SKM-1 (cell line): ENCODE data around the gene PPP1R27.
"Not testable (repeated sequence)": the region's sequence is repeated elsewhere in the genome, so short reads cannot be mapped to it uniquely, and the experiment has no call there.

Experiments
- DNase-seq: peaks from one replicate; lab custom pipeline; 2025; ENCODE audit not compliant: unreplicated experiment; lab: John Stamatoyannopoulos, UW

Gene PPP1R27

DNA sequence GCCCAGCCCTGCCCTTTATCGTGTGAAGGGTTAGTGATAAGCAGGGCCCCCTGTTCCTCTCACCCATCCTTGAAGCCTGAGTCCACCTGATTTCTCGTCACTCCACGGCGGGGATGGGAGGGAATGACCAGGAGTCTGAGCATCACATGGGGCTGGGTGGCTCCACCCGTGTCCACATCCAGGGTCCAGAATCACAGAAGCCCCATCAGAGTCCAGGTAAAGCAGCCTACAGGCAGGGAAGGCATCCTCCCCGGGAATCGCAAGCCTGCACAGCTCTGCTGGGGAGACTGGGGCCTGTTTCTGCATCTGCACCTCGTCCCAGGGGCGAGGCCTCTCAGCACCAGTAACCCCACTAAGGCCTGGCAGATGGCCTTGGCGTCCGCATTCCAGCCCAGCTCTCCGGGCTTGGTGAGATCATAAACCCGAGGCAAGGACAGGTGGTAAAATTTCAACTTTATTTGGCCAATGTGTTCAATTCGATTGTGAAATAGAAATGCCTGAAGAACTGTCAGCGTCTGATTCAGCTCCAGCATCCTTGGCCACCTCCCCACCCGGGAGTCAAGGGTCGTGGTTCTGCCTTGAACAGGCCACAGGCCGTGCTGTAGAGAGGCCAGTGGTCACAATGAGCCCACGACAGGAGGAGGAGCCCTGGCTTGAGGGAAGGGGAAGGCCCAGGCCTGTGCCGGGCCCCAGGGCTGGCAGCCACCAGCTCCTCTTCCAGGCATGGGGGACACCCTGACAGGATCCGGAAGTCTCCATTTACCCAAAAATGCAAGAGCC lies 8.1 kb upstream of the PPP1R27 start:
- DNase-seq: no peak

DNA sequence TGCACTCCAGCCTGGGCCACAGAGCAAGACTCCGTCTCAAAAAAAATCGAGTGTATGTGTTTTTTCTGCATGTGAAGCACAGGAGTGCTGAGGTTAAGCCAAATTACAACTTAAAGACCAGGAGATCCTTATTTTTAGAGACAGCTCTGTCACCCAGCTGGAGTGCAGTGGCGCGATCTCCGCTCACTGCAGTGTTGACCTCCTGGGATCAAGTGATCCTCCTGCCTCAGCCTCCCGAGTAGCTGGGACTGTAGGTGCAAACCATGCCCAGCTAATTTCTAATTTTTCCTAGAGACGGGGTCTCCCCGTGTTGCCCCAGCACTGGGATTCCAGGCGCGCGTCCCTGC lies 7.5 kb upstream of the PPP1R27 start:
- no peak for DNase-seq

DNA sequence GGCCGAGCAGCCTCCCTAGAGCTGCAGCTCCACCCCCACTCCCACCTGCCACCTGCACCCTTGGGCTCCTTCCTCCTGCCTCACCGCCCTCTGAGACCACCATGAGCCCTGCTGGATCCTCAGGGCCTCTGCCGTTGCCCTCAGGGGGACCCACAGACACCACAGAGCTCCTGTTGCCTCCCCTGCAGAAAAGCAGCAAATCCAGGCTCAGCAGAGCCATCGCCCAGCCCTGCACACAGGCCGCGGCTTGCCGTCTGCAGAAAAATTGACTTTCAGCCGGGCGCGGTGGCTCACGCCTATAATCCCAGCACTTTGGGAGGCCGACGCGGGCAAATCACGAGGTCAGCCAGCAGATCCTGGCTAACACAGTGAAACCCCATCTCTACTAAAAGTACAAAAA lies 7.0 kb upstream of the PPP1R27 start:
- no peak for DNase-seq

DNA sequence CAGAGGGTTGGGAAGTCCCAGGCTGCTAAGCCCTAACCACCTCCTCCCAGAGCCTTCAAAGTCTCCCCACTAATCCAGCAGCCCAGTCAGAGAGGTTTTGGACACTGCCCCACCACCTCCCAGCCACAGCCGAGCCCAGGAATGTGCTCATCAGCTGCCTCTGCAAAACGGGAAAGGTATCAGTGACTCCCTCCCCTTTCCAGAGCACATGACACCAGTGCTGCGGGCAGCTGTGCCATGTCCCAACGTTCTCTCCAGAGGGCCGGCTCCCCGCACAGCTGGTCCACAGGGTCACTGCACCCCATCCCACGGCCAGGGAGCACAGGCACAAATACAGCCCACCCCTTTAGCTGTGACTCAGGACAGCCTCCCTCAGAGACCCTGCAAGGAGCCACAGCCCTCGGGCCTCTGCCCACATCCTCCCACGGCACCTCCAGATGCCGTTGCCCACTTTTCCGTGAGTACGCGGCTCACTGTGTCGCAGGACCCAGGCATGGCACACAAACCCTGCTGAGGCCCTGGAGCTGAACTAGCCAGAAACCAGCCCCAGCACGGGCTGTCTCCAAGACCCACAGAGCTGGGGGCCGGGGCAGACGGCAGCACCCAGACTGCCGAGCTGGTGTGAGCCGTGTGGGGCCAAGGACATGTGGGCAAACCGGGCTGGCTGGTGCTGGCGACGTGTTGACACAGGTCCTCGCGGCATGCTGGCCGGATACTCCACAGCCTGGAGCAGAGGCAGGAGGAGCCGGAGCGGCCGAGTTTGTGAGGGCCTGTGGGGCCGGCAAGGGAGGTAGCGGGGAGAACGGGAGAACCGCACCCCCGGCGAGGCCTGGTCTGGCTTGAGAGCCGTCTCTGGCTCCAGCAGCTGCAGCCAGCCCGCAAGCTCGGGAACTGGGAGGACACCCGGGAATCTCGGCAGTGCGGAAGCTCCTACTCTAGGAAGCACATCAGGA lies 6.3 kb upstream of the PPP1R27 start:
- no peak for DNase-seq

DNA sequence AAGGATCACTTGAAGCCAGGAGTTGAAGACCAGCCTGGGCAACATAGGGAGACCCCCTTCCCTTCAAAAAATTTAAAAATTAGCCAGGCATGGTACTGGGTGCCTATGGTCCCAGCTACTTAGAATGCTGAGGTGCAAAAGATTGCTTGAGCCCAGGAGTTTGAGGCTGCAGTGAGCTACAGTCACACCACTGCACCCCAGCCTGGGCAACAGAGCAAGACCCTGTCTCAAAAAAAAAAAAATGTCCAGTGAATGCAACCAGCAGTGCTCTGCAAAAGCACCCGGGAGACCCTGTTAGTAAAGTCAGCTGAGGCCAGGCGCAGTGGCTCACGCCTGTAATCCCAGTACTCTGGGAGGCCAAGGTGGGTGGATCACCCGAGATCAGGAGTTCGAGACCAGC lies 5.2 kb upstream of the PPP1R27 start:
- DNase-seq: not testable (repeated sequence)

DNA sequence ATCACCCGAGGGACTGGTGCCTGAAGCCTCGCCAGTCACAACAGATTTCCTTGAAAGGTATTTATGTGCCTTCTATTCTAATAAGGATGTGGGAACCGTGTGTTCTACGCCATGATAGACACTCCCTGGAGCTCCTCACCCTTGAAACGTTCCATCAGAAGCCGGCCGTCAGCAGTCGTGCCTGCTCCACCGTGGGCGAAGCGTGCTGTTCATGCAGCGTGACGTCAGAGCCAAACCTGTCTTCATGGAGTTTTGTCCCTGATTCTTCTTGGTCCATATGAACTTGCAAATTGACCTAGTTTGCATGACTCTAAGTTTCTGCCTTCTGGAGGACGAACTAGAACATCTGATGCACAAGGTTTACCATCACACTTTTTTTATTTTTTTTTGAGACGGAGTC lies 4.5 kb upstream of the PPP1R27 start:
- no peak for DNase-seq

DNA sequence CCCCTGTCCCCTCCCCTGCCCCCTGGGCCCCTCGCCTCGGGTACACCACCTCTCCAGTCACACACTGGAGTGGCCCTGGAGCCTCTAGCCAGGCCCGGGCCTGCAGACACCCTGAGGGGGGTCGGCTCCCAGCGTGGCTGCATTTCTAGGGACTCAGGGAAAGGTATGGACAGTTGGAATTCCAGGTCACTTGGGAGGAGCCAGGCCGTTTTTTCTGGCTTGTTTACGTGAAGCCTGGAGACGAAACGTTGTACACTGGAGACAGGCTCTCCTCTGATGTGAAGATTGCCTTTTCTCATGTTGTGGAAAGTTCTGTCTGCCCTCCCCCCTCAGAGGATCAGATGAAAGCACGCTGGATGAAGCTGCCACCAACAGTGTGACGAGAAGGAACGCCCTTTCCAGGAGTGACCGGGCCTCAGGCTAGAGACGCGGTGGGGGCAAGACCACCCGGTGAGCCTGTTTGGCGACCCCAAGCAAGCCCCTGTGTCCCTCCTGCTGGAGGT lies 4.0 kb upstream of the PPP1R27 start:
- DNase-seq: no peak

DNA sequence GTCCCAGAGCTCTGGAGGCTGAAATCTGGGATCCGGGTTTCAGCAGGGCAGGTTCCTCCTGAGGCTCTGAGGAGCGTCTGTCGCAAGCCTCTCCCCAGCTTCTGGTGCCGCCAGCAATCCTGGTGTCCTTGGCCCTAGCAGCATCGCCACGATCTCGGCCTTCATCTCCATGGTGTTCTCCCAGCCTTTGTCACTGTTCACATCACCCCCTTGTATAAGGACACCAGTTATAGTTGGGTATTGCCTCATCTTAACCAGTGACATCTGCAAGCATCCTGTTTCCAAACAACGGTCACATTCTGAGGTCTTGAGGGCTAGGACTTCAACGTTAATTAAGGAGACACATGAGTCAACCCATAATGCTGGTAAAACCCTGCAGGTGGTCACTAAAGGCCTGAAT lies 2.8 kb upstream of the PPP1R27 start:
- DNase-seq: peak; percentile 98

DNA sequence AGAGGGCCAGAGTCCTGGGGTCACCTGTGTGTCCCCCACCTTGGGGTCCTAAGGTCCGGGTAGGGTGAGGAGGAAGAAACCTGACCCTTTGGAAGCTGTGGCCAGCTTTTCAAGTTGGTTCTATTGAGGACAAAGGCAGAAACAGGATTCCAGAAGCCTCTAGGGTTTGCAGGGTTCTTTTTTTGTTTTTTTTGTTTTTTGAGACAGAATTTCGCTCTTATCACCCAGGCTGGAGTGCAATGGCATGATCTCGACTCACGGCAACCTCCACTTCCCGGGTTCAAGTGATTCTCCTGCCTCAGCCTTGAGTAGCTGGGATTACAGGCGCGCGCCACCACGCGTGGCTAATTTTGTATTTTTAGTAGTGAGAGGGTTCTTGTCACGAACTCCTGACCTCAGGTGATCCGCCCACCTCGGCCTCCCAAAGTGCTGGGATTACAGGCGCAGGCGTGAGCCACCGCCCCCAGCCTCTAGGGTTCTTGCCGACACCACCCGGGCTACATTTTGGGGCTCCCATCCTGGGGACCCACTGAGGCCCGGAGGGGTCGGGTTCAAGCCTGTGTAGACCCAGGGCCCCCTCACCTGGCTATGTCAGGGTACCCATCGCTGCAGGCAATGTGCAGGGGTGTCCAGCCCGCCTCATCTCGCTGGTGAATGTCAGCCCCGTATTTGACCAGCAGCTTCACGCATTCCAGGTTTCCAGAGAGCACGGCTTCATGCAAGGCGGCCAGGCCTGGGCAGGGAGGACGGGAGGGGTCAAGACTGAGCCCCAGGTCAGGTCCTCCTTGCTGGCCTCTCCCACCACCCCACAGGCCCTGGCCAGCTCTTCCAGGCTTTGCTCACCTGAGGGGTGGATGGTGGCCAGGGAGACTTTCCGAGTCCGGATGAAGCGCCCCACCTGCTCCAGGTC lies 674 bp downstream of the PPP1R27 start:
- DNase-seq: no peak

DNA sequence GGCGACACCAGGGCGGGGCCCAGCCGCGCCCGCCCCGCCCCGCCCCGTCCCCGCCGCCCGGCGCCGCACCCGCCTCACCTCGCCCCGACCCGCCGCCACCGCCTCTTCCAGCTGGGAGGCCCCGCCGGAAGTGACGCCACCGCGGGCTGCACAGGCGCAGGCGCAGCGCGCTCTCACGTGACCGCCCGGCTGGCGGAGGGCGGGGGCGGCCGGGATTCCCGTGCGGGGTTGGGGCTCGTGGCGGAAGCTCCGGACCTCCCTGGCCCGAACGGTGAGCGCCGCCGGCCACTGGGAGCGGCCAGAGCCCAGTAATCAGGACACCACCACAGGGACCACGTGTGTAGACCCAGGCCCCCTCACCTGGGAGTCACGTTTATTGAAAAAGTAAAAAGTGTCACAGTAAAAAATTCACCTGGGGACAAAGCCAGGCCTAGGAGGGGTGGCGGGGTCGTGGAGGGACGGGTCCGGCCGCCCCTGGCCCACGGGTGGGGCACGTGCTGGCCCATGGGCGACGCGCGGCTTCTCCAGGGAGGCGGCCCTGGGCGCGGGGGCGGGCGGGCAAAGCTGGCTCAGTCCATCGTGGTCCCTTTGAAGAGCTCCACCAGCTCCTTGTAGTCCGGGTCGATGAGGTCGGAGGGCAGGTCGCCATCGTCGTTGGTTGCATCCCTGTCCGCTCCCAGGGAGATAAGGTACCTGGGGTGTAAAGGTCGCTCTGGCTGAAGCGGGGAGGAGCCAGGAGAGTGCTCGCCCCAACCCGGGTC lies 1.5 kb downstream of the PPP1R27 start, which contains the start of gene MCRIP1:
Gene MCRIP1, minus strand, starts transcription at position 132 of the 761 bp plus-strand sequence. CDS start 8,785 bp downstream, outside the sequence.
- peak; percentile 81 for DNase-seq

DNA sequence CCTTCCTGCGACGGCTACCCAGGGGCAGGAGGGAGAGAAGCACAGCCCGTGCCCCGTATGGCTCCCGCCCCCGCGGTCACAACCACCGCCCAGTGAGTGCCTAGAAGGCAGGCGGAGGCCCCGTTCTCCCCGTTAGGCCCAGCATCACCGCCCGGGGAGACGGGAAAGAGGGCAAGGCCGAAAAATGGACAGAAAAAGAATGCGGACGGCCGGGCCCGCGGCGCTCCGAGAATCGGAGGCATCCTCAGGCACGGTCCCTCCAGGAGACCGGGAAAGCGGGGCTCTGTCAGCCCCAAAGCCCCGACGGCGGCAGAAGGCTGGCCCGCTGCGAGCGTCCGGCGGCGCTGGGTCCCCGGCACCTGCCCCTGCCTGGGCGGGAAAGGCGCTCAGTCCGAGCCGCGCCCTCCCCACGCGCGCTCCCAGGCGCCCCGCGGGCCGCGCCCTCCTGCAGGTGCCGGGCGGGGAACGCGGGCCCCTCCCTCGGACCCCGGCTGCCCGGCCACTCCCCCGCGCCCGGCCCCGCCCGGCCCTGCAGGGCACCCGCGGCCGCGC lies 2.2 kb downstream of the PPP1R27 start:
- no peak for DNase-seq

DNA sequence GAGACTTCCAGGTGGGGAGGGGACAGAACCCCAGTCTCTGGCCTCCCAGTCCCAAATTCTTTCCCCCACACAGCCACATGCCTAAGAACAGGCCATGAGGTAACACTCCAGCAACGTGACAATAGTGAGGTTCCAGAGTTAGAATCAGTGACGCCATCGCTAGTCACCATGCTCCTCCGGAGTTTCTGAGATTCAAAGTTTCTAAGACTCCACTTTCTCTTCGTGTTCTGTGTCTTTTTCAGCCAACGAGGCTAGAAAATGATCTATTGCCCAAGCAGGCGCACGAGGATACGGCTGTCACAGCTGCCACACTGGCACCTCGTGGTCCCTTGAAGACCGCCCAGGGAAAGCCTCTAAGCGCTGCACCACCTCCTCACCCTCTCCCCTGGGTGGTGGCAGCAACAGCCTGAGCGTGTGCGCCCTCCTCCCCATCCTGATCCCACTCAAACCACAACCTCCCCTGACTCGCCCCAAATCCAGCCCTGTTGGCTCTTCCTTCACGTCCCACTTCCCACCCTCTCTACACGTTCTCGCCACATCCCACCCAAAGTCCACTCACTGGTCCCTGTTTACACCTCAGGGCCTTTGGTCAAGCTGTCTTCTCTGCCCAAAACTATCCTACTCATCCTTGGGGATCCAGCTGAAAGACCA lies 2.8 kb downstream of the PPP1R27 start:
- peak; percentile 43 for DNase-seq

DNA sequence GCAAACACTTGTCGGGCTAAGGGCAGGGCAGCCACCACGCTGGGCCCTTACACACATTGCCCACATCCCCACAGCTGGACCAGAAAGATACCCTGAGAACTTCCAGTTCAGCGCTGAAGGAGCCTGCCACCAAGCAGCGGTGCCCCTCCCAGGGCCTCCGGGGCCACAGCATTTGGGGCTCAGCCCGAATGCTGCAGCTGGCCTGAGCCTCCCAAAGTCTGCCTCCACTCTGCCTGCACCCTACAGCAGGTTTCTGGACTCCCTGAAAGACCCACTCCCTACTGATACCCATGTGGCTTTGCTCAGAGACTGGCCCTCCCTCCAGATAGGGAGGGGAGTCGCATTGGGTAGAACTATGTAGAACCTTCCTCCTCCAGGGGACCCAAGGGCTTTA lies 3.3 kb downstream of the PPP1R27 start:
- no peak for DNase-seq

DNA sequence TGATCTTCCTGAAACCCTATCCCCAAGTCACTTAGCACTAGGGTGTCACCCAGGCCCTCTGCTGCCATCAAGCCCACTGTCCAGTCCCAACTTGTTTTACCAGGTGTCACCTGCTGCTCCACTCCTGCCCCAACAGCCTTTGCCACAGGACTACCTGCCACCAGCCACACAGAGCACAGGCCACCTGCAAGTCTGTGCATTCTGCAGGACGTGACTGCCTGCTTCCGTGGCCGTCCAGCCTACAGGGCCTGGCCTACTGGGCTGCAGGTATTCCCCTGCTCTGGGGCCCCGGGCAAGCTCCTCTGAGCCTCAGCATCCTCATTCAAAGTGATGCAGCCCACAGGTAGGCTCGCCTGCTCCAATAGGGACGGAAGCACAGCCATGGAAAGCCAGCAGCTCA lies 5.0 kb downstream of the PPP1R27 start:
- no peak for DNase-seq

DNA sequence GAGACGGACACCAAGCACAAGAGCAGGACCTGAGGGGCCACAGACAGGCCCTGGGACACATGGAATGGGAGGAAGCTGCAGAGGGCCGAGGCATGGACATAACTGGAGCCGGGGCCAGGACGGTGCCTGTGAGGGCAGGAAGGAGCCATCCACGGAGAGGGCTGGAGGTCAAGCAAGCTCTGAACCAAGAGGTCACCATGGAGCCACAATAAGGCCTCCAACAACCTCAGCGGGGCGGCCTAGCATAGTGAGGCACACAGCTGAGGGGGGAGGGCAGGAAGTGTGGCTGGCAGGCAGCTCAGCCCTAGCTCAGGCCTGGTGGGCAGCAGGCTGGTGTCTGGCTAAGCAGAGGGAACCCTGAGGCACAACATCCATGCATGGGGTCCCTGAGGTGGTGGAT lies 6.2 kb downstream of the PPP1R27 start:
- DNase-seq: no peak

DNA sequence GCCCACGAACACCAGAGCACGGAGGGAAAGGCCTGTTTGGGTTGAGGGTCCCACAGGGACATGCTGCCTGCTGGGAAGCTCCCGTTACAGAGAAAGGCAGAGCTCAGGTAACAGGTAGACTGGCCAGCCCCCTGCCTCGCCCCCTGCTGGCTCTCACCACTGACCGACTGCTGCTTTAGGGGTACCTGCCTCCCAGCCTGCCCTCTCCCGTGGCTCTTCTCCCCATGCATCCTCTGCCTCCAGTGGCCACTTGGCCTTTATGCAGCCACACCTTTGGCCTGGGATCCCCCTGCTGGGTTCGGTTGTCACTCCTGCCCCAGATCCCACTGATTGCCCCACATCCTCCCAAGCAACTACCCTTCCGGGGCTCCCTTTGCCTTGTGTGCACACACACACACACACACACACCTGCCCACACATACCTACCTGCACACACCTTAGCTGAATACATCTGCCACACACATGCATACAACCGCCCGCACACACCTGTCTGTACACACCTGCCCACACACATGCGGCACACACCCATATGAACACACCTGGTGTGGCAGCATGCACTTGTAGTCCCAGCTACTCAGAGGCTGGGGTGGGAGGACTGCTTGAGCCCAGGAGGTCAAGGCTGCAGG lies 8.9 kb downstream of the PPP1R27 start:
- no peak for DNase-seq

DNA sequence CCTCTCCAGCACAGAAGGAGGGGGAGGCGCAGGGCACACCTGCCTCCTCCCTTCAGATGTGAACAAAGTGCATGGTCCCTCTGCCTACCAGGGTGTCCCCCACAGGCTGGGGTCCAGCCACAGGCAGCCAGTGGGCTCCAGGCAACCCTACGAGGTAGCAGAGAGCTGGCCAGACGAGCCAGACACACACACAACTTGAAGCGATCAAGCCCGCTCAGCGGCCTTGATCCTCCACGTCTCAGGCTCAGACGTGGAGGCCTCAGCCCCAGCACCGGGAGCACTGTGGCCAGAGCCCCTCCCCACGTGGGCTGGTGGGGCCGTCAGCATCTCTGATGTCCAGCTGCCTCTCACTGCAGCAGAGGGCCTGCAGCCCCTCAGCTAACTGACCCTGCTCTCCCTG lies 10.3 kb downstream of the PPP1R27 start:
- no peak for DNase-seq

DNA sequence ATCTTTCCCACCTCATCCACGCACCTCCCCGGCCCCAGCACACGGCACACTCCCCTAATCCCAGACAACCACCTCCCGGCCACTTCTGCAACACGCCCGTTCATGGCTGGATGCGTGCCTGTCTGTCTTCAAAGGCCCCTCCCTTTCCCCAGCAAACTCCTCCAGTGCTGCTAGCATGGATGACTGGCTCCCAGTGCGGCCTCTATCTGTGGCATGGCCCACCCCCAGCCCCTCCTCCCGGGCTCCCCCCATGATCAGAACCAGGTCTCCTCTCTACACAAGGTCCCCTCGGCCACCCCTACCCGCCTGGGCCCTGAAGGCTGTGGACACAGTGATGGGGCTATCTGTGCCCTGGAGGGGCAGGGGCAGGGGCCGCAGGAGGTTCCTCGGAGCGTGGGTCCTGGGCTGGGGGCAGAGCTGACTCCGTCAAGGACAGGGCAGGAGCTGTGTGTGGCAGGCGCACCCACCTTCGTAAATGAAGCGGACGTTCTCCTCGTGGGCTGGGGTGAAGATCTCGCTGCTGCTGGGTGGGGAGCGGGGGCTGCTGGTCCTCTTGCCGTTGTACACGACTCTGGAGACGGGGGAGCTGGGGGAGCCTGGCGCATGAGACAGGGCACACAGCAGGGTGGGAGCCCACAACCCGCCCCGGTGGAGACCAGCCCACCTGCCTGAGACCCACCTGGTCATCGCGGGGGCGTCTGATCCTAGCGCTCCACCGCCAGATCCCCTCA lies 10.9 kb downstream of the PPP1R27 start:
- DNase-seq: no peak
